Measurements from ENCODE around the gene PNKP.

PNKP gene

DNA sequence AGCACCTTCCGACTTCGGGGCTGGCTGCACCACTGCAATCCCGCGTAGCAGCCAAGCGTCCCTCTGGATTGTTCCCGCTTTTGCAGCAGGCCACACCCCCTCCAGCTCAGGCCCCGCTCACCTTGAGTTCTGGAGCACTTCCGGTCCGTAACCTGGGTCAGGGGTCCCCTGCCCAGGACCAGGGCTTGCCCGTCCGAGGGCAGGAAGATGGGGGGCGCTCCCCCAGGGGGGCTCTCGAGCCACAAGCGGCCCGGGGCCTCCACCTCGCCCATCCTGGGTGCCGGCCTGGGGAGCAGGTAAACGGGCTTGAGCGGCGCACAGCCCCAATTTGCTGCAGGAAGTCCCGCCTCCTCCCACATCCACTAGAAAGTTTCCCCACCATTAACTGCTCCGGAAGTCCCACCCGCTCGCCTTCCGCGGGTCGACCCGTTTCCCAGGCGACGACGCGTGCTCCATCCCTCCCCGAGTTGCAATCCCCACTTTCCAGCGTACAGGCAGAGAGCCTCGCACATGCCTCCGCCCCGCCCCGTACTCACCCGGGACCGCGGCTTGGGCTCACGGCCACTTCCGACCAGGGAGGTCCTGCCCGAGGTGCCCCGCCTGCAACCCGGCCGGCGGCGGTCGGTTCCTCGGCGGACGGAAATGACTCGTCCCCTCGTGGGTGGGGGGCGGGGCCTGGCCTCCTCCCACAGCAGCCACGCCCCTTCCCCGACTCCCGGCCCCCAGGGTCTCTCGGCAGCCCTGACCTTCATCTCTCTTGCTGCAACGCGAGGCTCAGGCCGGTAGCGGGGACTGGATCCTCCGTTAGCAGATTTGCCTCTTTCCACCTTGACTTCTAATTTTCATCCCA, at the start of gene PNKP:
Gene PNKP, minus strand, starts transcription at position 644 of the 850 bp plus-strand sequence. Its CDS starts 372 bp downstream, at position 272.
- peak within 1 kb of the TSS; percentile 80 for H3K4me3 ChIP-seq (ENCODE audit: low read length)
- peak; percentile 91 for DNase-seq (ENCODE audit: low read depth)
- TF ChIP-seq CTCF (IDR thresholded peaks at IDR 0.05; ENCODE audit: insufficient read depth, low read depth, low read length, missing control alignments): no peak

DNA sequence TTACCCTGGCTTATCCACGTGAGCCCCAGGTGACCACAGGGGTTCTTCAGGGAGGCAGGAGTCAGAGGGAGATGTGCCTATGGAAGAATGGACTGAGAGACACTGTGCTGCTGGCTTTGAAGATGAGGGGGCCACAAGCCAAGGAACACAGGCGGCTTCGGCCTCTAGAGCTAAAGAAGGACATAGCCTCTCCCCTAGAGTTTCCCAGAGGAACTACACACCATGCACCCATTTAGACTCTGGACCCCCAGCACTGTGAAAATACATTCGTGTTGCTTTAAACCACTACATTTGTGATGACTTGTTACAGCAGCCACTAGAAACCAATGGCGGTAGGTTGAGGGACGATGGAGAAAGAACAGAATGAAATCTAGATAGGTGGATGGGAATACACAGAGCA, 47.9 kb upstream of the PNKP start:
- H3K4me3 ChIP-seq (ENCODE audit: low read length): no peak overlapping the region
- peak; percentile 12 for TF ChIP-seq CTCF (IDR thresholded peaks at IDR 0.05; ENCODE audit: insufficient read depth, low read depth, low read length, missing control alignments)
- DNase-seq (ENCODE audit: low read depth): no peak

DNA sequence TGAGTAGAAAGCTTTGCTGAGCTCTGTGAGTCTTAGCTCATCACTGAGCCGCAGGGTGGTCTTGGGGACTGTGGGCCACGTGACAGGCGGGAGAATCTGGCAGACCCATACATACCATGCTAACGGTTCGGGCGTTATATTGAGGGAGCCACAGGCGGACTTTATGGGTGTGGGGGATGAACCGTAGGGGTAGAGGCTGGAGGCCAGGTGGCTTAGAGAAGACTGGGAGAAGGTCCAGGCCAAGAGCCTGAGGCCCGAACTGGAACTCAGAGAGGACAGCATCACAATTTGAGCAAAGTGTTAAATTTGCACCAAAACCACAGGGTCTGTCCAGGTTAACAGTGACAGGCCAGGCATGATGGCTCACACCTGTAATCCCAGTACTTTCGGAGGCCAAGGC, 46.3 kb upstream of the PNKP start:
- no peak overlapping the region for H3K4me3 ChIP-seq (ENCODE audit: low read length)
- no peak for TF ChIP-seq CTCF (IDR thresholded peaks at IDR 0.05; ENCODE audit: insufficient read depth, low read depth, low read length, missing control alignments)
- DNase-seq (ENCODE audit: low read depth): no peak

- no peak for TF ChIP-seq CTCF (IDR thresholded peaks at IDR 0.05; ENCODE audit: insufficient read depth, low read depth, low read length, missing control alignments)
- no peak overlapping the region for H3K4me3 ChIP-seq (ENCODE audit: low read length)
- no peak for DNase-seq (ENCODE audit: low read depth)
Measured at GRCh38 chr19:49912965-49913685, 45.7 kb upstream of the PNKP start.

DNA sequence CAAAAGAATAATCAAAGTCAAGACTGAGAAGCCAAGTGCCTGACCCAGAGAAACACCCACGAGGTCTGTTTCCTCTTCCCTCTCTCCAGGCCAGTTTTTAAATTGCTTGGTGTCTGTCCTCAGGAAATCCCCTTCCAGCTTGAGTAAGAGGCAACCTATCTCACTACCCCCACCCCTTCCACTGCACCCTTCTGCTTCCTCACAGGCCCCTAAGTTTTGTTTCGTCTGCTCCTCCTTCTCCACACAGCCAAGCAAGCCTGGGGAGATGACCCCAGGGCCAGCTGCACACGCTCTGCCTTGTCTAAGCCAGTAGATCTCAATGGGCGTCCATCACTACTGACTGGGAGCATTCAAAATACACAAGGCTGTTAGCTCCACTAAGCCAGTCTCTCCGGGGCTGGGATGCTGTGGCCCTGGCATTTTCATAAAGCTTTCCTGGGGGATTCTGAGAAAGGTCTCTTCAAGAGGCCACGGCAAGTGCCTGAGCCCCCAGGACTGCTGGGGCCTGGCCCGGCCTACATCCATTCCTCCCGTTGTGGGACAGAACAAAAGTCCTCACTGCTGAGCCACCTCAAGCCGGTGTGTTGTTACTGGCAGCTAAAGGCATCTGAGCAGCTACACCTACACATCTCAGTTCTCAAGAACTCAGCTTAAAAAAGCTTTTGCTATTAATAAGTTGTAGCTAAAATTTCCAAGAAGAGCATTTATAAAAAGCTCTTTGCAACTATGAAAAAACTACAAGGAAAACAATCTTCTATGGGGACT, 44.2 kb upstream of the PNKP start:
- no peak overlapping the region for H3K4me3 ChIP-seq (ENCODE audit: low read length)
- DNase-seq (ENCODE audit: low read depth): no peak
- TF ChIP-seq CTCF (IDR thresholded peaks at IDR 0.05; ENCODE audit: insufficient read depth, low read depth, low read length, missing control alignments): no peak

DNA sequence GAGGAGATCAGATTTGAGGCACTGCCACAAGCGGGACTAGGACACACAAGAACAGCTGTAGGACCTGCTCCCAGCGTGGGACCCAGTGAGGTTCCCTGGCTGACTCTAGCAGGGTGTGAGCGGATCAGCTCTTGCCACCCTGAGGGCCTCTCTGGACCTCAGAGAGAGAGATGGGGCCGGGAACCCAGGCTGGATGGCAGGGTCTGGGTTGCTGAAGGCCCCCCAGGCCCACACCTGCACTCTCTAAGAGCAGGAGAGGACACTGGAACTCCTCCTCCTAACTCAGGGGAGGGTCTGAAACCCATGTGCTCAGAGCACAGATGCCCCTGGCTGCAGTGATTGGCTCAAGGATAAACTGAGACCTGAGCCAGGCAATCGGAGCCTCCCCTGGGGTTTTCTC, 42.8 kb upstream of the PNKP start:
- H3K4me3 ChIP-seq (ENCODE audit: low read length): no peak overlapping the region
- no peak for TF ChIP-seq CTCF (IDR thresholded peaks at IDR 0.05; ENCODE audit: insufficient read depth, low read depth, low read length, missing control alignments)
- DNase-seq (ENCODE audit: low read depth): no peak

Data from epithelial cell of esophagus (primary cell).